HG03378 (cell line): ENCODE results near the gene CDK5R2.
A peak's percentile ranks its signal among the peaks of the same experiment; 100 is the strongest.

Experiments used
- ATAC-seq: cut with Tn5 transposase; IDR thresholded peaks from one replicate; pipeline ENCODE4 v1.9.1; 2021; ENCODE audit warnings: mild to moderate bottlenecking, moderate library complexity; ENCODE audit not compliant: unreplicated experiment

CDK5R2 gene

DNA sequence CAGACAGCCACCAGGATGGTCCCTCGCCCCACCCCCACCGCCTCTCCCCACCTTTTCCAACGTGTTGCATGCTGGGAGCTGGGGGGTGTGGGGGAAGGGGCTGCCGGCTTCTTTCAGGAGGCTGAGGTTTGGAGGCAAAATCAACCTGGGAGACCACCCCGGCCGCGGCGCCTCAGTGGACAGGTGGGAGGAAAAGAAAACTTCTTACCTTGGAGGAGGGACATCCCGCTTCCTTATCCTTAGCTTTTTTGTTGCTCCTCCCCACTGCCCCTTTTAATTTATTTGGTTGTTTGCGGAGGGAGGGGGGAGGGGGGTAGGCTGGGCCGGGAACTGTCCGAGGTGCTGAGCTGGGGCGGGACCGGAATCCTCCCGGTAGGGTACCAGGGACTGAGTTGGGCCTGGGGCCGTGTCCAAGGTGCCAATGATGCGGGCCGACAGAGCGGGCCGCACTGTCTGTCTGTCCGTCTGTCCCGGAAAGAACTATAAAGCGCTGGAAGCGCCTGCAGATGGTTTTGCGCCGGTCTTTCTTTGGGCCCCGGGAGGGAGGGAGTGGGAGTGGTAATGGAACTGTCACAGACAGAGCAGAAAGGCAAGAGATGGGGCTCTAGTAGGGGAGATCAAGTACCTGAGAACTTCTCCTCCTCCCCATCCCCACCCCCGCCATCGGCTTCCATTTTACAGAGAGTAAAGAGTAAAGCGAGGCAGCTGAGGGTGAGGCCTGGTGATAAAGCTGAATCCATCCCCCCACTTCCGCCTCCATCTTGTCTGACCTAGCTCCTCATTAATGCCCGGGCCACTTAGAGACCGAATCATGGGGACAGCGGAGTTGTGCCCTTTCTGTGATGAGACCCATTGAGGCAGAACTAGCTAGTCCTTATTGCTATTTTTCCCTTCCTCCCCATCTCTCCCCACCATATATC lies 2.4 kb downstream of the CDK5R2 start:
- ATAC-seq, result no peak

DNA sequence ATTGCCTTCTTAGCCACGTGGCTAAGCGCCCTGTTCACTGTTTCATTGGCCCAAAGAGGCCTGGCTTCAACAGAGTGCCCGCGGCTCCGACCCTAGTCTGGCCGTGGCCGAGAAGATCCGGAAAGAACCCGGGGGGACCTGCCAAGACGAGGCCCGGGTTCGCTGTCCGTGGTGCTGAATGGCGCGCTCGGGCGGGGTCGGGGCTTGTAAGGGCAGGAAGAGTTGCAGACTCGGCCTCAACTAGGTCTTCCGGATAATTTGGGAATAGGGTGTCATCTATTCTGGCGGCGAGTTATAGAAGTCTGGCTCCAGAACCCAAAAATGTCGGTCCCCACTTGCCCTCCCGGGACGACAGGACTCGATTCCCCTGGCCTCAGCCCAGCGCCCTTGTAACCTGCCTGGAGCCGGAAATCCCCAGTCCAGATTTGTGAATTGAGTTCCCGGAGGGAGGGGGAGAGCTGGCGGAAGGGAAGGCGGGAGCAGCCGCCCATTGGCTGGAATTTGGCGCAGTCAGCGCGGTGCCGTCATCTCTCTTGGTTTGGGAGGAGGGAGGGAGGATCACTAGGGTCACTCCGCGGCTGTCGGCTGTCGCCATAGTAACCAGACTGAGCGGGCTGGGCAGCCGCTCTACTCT lies 3.5 kb downstream of the CDK5R2 start:
- ATAC-seq, result no peak

DNA sequence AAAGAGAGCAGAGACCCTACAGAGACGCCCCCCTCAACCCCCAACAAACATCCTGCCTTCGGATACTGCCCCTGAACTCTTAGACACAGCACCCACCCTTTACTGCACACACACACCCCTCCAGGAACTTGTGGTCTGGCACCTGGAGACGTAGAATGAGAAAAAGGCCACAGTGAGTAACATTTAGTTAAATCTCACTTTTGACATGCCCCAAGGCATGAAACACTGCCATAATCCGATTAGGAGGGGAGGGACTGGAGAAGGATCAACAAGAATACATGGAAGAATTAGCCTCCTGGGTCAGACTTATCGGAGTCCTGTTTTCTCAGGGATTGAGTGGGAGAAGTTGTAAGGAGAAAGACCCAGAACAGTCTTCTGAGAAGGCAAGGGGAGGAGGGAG lies 4.1 kb downstream of the CDK5R2 start:
- ATAC-seq, result no peak

DNA sequence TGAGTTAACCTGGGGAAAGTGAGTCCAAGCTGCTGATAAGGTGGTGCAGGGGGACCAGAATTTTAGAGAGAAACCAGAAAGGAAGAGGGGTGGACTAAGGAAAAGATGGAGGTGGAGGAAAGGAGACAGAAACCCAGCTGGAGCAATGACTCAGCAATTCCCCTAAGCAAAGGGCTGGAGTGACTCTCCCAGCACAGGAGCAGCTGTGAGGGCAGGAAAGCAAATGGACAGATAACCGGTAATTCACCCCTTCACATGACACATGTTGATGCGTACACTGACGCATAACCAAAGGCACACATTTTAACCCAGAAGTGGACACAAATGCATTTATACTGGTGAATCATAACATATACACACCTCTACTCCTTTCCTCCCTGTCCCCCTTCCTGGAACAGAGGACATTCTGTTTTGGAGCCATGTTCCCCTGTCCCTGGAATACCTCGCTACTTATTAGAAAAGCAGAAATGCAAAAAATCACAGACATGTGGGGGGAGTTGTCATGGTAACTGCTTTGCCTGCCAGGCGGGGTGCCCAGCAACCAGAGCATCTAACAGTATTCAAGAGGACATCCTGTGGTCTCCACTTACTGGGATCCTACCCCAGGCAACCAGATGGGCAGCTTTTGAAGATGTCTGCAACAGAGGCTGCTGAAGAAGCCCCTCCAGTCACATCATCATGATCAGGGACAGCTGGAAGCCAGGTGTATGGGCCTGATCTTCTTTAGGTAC lies 4.7 kb downstream of the CDK5R2 start:
- no peak for ATAC-seq

DNA sequence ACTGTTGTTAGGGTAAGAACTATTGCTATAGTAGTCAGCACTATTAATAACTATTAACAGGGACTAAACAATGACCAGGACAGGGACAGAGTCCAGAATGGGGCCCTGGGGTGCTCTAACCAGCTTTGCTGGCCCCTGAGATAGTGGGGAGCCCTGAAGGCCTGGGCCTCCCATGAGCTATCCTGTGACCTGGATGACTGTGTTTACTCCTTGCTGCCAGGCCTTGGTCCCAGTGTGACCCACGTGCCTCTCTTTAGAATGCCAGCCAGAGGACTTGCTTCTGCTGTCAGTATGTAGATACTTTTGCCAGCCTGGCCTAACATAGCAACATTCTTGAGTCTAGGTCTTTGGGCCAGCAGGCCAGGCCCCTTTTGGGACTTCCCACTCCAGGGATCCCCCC lies 11.4 kb downstream of the CDK5R2 start:
- ATAC-seq, result no peak

DNA sequence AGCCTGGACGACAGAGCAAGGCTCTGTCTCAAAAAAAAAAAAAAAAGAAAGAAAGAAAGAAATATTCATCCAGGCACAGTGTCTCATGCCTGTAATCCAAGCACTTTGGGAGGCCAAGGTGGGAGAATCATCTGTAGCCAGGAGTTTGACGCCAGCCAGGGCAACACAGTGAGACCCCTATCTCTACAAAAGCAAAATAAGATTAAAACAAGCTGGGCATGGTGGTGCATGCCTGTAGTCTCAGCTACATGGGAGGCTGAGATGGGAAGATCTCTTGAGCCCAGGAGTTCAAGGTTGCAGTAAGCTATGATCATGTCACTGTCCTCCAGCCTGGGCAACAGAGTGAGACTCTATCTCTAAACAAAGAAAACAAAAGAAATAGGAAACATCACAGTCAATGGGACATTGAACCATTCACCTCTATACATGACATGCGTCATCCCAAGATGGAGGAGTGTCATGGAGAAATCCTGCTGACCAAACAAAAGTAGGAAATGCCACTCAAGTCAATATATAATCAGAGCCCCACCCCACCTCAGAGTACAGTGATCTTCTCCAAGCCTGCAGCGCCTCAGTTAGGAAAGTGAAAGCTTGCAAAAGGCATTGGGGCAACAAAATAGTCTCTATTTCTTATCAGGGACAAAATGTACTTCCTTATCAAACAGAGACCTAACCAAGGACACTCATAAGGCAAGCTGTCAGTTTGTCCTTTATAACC lies 15.8 kb downstream of the CDK5R2 start:
- ATAC-seq, result no peak

DNA sequence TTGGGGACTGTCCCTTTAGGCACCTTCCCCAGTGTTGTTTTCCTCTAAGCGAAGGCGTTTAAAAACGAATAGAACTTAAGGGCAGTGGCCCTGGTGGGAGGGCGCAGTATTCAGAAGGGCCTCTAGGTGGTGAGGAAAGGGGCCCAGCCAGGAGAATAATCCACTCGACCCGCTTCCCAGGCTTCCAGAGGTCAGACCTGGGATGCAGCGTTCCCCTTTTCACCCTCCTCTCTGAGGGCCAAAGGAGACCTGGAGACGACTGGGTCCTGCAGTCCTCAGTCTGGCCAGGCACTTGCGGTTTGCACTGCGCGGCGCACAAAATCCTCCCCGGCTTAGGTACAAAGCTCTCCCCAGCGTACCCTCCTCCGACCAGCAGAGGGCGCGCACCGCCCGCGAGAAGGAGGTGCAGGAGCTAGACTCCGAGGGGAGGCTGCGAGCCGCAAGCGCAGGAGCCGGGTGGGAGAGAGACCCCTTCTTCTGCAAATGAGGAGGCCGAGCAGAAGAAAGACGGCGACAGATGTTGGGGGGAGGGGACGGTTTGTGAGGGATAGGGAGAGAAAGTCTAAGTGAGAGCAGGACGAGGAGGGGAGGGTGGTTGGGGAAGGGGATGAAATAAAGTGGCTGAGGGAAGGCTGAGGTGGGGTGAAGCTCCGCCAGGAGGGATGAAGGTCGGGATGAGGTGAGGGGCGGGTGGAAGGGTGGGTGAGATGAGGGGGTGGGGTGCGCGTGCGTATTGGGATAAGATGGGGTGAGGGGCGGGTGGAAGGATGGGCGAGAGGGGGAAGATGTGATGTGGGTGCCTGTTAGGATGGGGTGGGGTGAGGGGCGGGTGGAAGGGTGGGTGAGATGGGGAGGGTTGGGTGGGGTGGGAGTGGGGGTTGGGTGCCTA lies 20.6 kb downstream of the CDK5R2 start:
- peak; percentile 74 for ATAC-seq

DNA sequence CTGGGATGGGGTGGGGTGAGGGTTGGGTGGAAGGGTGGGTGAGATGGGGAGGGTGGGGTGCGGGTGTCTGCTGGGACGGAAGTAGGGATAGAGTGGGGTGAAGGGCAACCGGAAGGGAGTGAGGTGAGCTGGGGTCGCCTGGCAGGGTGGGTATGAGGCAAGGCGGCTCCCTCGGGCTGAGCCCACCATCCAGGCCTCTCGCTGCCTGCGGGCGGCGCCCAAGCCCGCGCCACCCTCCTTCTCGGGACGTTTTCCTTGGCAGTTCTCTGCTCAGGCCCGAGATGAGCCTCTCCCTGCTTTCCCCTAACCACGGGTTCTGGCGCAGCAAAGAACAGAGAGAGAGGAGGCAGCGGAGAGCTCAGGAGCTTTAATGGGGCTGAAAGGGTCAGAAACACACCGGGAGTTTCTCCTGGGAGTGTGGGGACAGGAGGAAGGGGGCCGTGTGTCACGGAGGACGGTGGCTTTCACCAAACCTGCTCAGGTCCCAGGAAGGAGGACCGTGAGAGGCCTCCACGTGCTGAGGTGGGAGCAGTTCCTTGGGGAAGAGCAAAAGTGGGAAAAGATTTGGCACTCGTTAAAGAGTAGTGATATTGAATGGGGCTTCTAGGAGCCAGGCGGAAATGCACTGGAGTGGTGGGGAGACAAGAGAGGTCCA lies 21.4 kb downstream of the CDK5R2 start:
- ATAC-seq, result no peak

DNA sequence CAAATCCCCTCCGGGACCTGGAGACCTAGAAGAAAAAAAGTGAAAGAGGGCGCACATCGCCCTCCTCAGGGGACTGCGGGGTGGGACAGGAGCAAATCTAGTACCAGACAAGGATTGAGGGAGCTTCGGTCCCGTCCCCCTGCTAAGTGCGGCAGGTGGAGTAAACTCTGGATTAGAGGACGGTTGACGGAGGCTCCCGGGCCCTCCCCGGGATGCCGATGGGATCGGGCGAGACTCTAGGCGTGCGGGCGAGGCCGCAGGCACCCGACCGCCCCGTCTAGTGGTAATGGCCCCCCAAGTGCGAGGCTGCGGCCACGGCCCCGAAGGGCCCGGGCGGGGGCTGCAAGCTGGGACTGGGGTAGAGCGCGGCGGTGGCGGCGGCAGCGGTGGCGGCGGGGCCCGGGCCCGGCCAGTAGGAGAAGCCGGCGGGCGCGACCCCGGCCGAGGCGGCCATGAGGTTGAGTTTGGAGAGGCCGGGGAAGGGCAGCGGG lies 22.0 kb downstream of the CDK5R2 start:
- no peak for ATAC-seq

DNA sequence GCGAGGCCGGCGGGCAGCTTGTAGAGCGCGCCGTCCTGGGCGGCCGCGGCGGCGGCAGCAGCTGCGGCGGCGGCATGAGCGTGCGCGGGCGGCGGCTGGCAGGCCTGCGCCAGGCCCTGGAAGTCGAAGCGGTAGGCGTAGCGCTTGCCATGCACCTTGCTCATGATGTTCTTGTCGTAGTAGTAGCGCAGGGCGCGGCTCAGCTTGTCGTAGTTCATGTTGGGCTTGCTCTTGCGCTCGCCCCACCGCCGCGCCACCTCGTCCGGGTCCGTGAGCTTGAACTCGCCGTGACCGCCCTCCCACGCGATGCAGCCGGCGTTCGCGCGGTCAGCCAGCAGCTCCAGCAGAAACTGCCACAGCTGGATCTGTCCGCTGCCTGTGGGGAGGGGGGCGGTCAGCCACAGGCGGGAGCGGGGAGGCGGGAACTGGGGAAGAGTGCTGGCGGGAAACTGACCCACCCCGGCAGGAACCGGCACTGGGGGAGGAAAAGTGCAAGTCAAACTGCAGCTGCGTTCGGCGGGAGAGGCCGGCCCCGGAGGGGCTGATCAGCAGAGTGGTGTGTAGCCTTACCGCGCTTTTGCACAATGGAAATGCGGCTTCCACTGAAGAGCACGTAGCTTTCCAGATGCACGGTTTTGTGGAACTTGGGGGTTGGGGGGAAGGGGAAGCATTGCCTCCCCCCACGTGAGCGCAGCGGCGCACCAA lies 22.6 kb downstream of the CDK5R2 start:
- ATAC-seq, result no peak

DNA sequence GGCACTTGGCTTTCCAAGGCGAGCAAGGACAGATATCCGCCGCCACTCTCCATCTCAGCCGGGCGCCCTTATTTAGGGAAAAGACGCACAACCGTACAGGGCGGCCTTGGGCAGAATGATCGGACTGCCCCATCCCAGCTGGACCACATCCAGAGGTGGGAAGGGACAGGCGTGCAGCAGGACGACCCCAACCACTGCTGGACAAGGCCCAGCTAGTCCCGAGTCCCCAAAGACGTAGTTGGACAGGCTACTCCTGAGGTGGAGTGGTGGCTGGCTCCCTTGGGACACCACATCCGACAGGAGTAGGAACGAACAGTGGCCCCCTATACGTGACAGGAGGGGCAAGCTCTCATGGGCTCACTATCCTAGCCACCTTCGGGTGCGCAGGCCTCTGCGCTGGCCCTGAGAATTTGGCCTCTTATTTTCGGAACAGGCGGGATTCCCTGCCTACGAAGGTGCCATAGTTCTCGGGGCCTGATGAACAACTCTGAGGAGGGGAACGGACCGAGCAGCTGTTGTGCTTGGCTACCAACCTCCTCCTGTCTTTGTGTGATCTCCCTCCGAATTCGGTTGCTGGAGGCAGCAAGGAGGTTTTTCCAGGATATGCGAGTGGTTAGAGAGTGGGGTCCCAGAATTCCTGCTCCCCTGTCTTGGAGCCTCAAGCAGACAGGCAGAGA lies 23.3 kb downstream of the CDK5R2 start:
- no peak for ATAC-seq

DNA sequence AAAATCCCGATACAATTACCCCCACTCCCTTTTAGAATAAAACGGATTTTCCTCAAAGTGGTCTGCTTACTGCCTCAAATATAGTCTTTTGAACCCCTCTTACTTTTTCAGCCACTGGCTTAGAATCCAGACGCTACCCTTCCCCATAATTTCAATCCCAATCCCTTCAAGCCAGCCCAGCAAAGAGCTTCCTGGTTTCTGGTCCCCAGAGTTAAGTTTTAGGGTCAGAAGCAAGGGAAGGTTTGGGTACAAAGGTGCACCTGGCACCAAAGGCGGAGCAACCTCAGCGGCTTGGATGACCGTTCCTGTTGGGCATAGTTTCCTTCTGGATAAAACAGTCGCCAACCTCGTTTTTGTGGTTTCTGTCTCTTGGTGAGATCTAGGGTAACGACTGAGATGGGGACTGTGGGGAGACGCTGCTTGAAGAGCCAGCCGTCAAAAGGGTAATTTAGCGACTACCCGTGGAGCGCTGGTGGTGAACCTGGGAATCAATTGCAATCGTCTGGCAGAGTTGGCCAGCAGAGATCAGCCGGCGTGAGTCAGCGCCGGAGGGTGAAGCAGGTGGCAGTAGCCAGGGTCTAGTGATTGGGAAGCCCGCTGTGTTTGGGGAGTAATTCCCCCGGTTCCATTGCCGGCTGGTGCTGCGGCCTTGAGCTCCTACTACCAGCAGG lies 23.9 kb downstream of the CDK5R2 start:
- no peak for ATAC-seq

DNA sequence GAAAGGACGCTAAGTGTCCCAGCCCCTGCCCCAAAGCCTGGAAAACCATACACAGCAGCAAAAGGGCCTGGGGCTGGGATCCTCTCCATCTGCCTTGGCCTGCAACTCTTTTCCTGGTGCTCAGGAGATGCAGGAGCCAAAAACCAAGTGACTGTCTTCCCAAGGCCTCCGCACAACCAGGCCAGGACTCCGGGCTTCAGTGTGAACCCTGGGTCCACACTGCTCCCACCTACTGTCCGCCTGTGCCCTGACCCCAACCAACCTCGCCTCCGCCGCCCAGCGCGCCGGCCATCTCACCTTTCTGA lies 24.4 kb downstream of the CDK5R2 start:
- ATAC-seq, result no peak

DNA sequence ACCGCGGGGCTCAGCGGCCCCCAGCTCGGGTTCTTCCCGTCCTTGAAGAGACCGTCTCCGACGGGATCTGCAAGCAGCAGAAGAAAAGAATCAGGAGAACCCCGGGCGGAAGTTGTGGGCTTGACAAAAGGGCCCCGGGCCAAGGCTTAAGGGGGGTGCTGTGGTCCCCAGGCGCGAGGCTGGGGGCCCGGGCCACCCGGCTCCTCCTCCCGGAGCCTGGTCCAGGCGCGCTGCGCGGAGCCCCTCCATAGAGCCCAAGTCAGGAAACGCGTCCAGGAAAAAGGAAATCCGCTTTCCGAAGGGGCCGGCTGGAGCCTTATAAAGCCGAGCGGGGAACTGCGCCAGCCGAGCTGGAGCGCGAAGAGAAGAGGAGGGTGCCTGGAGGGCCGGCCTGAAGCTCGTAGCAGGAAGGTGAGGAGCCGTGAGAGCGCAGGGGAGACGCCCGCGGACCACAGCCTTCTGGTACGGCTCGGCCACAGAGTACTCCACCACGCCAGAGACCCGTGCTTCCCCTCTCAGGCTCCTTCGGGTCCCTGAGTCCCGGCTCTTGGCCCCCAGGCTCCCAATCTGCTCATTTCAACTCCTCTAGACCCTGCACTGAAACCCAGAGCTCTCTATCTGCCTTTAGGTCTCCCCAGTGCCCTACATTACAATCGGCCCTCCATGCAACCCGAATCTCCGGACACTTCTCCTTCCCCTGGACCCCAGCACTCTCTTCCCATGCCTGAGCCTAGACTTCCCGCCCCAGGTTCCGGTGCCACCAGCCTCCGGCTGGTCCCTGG lies 25.0 kb downstream of the CDK5R2 start:
- no peak for ATAC-seq

DNA sequence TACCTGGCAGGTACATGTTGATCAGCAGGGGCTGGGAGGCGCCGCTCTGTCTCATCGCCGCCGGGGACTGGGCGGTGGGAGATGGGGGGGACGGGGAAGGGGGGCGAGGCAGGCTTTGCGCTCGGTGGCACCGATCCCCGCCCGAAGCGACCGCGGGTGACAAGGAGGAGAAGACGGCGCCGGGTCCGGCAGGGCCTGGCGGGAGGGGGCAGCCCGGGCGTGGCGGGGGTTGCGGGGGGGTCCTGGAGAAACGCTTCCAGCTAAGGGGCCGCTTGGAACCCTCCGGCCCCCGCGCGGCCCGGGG lies 25.5 kb downstream of the CDK5R2 start, which contains the start of gene FEV:
FEV (minus strand) TSS at position 164 of the 304 bp plus-strand sequence; CDS start at position 55, 109 bp downstream.
- no peak for ATAC-seq

DNA sequence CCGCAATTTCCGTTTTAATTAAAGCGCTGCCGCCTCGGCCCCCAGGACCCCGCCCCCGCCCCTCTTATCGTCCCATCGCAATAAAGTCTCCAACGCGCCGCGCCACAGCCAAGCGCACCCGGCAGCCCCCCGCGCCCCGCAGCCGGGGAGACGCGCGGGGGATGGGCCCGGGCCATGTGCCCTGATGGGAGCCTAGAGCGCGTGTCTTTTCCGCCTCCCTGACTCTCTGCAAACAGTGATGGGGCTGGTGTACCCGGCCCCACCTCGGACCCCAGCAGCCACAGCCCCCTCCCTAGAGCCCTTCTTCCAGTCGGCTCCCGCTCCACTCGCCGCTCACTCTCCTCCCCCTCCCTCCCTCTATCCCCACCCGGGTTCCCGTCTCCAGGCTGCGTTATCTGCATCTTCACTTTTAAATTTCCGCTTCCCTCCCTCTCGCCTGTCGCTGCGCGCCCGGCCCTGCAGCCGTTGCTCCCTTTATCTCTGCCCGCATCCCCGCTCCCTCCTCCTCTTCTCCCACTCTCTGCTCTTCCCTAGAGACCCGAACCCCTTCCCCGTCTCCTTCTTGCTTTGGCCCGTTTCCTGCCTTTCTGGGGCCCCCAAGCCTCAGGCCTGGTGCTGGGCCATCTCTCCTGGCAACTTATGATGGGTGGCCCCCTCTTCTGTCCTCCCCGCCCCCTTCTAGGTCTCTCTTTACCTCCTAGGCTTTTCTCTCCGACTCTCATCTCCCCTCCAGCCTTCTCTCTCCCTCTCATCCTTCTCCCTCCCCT lies 26.0 kb downstream of the CDK5R2 start:
- no peak for ATAC-seq
